Ishikawa (cell line): ENCODE data around the gene SUPT7L.

ENCODE experiments used
- CEBPB ChIP-seq: IDR thresholded peaks from 2 replicates; pipeline ENCODE4 v1.6.1; 2012
- CREB1 ChIP-seq: IDR thresholded peaks from 2 replicates; pipeline ENCODE4 v1.6.1; 2012; ENCODE audit warnings: low read depth
- EGR1 ChIP-seq: IDR thresholded peaks from 2 replicates; pipeline ENCODE4 v1.6.1; 2012
- EP300 ChIP-seq: IDR thresholded peaks from 2 replicates; pipeline ENCODE4 v1.6.1; 2012; ENCODE audit warnings: borderline replicate concordance
- FOXM1 ChIP-seq: IDR thresholded peaks from 2 replicates; pipeline ENCODE4 v1.6.1; 2012; ENCODE audit warnings: low read depth, borderline replicate concordance
- MAX ChIP-seq: IDR thresholded peaks from 2 replicates; pipeline ENCODE4 v1.6.1; 2012
- NFIC ChIP-seq: IDR thresholded peaks from 2 replicates; pipeline ENCODE4 v1.6.1; 2012
- RAD21 ChIP-seq: IDR thresholded peaks from 2 replicates; pipeline ENCODE4 v1.6.1; 2012; ENCODE audit warnings: low read depth
- TAF1 ChIP-seq: IDR thresholded peaks from 2 replicates; pipeline ENCODE4 v1.6.1; 2012; ENCODE audit warnings: low read depth, mild to moderate bottlenecking
- TCF12 ChIP-seq: IDR thresholded peaks from 2 replicates; pipeline ENCODE4 v1.6.1; 2012; ENCODE audit warnings: low read depth
- TEAD4 ChIP-seq: IDR thresholded peaks from 2 replicates; pipeline ENCODE4 v1.6.1; 2012
- USF1 ChIP-seq: IDR thresholded peaks from 2 replicates; pipeline ENCODE4 v1.6.1; 2012
- YY1 ChIP-seq: IDR thresholded peaks from 2 replicates; pipeline ENCODE4 v1.6.1; 2012; ENCODE audit warnings: low read depth
- ZBTB7A ChIP-seq: IDR thresholded peaks from 2 replicates; pipeline ENCODE4 v1.6.1; 2012; ENCODE audit warnings: low read depth
- TF ChIP-seq, protein P1 (sequence below): IDR thresholded peaks from 2 replicates; pipeline ENCODE4 v1.6.1; 2012; ENCODE audit warnings: low read depth, mild to moderate bottlenecking

SUPT7L gene

GRCh38 chr2:27671235-27671634 lies 7.8 kb upstream of the SUPT7L start:
- TF ChIP-seq TEAD4 (no peak), USF1 (no peak), EGR1 (no peak), YY1 (no peak), ZBTB7A (no peak)

- TF ChIP-seq ZBTB7A, result no peak
- no peak for TF ChIP-seq RAD21
- TF ChIP-seq EGR1, result no peak
- no peak for TF ChIP-seq EP300
- no peak for TF ChIP-seq TCF12
- no peak for TF ChIP-seq TAF1
- no peak for TF ChIP-seq FOXM1
- no peak for TF ChIP-seq USF1
- no peak for TF ChIP-seq YY1
- TF ChIP-seq TEAD4, result no peak
- TF ChIP-seq NFIC, result no peak
- TF ChIP-seq, protein P1, sequence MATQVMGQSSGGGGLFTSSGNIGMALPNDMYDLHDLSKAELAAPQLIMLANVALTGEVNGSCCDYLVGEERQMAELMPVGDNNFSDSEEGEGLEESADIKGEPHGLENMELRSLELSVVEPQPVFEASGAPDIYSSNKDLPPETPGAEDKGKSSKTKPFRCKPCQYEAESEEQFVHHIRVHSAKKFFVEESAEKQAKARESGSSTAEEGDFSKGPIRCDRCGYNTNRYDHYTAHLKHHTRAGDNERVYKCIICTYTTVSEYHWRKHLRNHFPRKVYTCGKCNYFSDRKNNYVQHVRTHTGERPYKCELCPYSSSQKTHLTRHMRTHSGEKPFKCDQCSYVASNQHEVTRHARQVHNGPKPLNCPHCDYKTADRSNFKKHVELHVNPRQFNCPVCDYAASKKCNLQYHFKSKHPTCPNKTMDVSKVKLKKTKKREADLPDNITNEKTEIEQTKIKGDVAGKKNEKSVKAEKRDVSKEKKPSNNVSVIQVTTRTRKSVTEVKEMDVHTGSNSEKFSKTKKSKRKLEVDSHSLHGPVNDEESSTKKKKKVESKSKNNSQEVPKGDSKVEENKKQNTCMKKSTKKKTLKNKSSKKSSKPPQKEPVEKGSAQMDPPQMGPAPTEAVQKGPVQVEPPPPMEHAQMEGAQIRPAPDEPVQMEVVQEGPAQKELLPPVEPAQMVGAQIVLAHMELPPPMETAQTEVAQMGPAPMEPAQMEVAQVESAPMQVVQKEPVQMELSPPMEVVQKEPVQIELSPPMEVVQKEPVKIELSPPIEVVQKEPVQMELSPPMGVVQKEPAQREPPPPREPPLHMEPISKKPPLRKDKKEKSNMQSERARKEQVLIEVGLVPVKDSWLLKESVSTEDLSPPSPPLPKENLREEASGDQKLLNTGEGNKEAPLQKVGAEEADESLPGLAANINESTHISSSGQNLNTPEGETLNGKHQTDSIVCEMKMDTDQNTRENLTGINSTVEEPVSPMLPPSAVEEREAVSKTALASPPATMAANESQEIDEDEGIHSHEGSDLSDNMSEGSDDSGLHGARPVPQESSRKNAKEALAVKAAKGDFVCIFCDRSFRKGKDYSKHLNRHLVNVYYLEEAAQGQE, result no peak
Observed at GRCh38 chr2:27667446-27667845, 4.0 kb upstream of the SUPT7L start.

DNA sequence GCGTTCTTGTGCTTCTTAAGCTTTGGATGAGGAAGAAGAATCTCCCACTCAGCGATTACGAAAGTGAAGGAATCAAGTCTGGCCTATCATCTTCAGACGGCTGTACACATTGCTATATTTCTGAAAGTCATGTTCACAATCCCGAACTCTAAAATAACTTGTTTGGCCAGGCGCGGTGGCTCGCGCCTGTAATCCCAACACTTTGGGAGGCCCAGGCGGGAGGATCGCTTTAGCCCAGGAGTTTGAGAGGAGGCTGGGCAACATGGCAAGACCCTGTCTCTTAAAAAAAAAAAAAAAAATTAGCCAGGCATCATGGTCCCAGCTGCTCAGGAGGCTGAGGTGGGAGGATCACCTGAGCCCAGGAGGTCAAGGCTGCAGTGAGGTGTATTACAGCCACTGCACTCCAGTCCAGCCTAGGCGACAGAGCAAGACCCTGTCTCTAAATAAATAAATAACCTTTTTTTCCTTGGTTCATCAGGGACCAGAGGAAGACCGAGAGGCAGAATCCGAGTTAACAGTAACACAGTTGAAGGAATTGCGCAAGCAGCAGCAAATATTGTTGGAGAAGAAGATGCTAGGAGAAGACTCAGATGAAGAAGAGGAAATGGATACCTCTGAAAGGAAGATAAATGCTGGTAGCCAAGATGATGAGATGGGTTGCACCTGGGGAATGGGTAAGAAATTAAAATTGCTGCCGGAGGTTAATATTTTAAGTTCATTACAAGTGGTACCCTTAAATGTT lies 1.4 kb upstream of the SUPT7L start:
- no peak for TF ChIP-seq MAX
- peak; percentile 79 for TF ChIP-seq CEBPB

DNA sequence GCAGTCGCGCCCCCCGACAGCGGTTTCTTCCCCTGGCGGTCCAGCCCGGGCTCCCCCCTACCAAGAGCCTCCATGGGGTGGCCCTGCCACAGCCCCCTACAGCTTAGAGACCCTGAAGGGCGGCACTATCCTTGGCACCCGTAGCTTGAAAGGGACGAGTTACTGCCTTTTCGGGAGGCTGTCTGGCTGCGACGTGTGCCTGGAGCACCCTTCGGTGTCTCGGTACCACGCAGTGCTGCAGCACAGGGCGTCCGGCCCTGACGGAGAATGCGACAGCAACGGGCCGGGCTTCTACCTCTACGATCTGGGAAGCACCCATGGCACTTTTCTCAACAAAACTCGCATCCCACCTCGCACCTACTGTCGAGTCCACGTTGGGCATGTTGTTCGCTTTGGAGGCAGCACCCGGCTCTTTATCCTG lies 750 bp upstream of the SUPT7L start:
- TF ChIP-seq TCF12 (no peak), TEAD4 (no peak), NFIC (no peak), TAF1 (no peak), MAX (no peak), CEBPB (no peak), YY1 (no peak), USF1 (no peak), EGR1 (no peak), CREB1 (no peak)
- TF ChIP-seq, protein P1, result no peak

DNA sequence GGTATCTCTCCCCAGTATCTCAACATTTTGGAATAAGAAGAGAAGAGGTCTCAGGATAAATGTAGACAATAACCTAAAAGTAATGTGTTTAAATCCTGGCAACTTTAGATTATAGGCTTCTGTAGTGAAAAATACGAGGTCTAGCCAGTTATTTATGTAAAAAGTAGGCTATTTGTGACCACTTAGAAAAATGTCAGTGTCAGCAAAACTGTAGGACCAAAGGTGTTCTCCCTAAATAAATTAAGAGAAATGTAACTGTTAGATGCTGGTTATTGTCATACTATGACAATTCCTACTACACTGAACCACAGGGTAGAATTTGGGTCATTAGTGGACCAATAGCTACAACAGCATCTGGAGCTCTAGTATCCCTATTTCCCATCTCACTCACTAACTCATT lies 2.0 kb downstream of the SUPT7L start:
- TF ChIP-seq CEBPB (no peak), TAF1 (no peak), EP300 (no peak), USF1 (no peak), CREB1 (no peak), EGR1 (no peak), TEAD4 (no peak), MAX (no peak), NFIC (no peak), ZBTB7A (no peak), RAD21 (no peak), YY1 (no peak), FOXM1 (no peak), TCF12 (no peak)
- TF ChIP-seq, protein P1, result no peak
